Esophagus (tissue), 2 donors: ENCODE results near the gene GCM1. TPM values are rescaled to one million over a fixed set of nuclear protein-coding genes. Genes with fewer than 3 reads are reported as not detected.

Experiments
- H3K27ac ChIP-seq, 2 donors: one replicate each; pipeline ENCODE4 v1.5.1; 2013; ENCODE audit warnings: low read depth in 2 of 2, mild to moderate bottlenecking in 2 of 2, inconsistent platforms in 1 of 2, low read length in 1 of 2, moderate library complexity in 1 of 2
- H3K27me3 ChIP-seq, 2 donors: one replicate each; pipeline ENCODE4 v1.6.1; 2013; ENCODE audit warnings: low read length in 2 of 2, control low read depth in 1 of 2, mild to moderate bottlenecking in 1 of 2; ENCODE audit not compliant: insufficient read depth in 2 of 2, control insufficient read depth in 1 of 2
- H3K36me3 ChIP-seq, 2 donors: one replicate each; pipeline ENCODE4 v1.6.1; 2013; ENCODE audit warnings: low read length in 1 of 2; ENCODE audit not compliant: control insufficient read depth in 2 of 2, insufficient read depth in 2 of 2
- H3K4me1 ChIP-seq, 2 donors: one replicate each; pipeline ENCODE4 v1.6.1; 2013; ENCODE audit warnings: low read length in 1 of 2; ENCODE audit not compliant: control insufficient read depth in 2 of 2, insufficient read depth in 2 of 2
- H3K4me3 ChIP-seq, 2 donors: one replicate each; pipeline ENCODE4 v1.5.1; 2013; ENCODE audit warnings: low read length in 2 of 2, mild to moderate bottlenecking in 2 of 2, low read depth in 1 of 2, moderate library complexity in 1 of 2
- H3K9me3 ChIP-seq, 2 donors: one replicate each; pipeline ENCODE4 v1.6.1; 2013; ENCODE audit warnings: mild to moderate bottlenecking in 2 of 2, low read depth in 1 of 2, low read length in 1 of 2, moderate library complexity in 1 of 2; ENCODE audit not compliant: control insufficient read depth in 2 of 2, insufficient read depth in 1 of 2
- WGBS, 2 donors: extraction: QIAGEN DNeasy Blood & Tissue Kit; methylation state at CpG; one replicate each; pipeline ENCODE4 v1.1.7; 2013; 5-methylcytosine and 5-hydroxymethylcytosine counted together
- polyA plus RNA-seq, 2 donors: library from polyadenylated mRNA; stranded (reverse); fragments of 200-250 nt; gene quantifications; one replicate each; pipeline ENCODE4 v1.2.3, GENCODE V29; 2013
- donor health status: healthy with polysubstance abuse.
- donor health status: Bipolar disorder and iron deficiency.

GCM1 gene, protein sequence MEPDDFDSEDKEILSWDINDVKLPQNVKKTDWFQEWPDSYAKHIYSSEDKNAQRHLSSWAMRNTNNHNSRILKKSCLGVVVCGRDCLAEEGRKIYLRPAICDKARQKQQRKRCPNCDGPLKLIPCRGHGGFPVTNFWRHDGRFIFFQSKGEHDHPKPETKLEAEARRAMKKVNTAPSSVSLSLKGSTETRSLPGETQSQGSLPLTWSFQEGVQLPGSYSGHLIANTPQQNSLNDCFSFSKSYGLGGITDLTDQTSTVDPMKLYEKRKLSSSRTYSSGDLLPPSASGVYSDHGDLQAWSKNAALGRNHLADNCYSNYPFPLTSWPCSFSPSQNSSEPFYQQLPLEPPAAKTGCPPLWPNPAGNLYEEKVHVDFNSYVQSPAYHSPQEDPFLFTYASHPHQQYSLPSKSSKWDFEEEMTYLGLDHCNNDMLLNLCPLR
- not detected for polyA plus RNA-seq

DNA sequence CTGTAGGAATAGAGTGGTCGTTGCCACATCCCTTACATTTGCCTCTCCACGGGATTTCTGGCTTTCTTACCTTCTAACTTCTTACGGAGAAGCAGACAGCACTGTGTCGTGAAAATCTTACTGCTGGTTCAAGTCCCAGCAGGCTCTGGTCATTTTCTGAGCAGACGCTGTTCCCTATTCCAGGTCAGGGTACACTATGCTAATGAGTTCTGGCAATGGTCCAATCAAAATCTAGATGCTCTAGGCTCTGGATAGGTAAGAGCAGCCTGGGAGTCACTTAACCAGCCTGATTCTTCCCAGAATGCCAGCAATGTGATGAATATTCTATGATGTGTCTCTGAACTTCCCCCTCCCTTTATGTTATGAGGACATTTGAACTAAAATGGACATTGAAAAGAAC, at the start of gene GCM1:
Gene GCM1 (minus strand): TSS at position 158 of the 400 bp plus-strand sequence. CDS start 3,209 bp downstream, outside the sequence.
- Histone ChIP-seq H3K36me3 (no peaks in the 10 kb centered on the region), H3K4me3 (no peak within 1 kb of the TSS), H3K27ac (no peak within 1 kb of the TSS), H3K4me1 (no peaks in the 10 kb centered on the region), H3K9me3 (no peaks in the 10 kb centered on the region), H3K27me3 (no peaks in the 10 kb centered on the region)
- 85 to 91% methylated on average over 5 of the region's 5 CpGs for WGBS, 2 donors

DNA sequence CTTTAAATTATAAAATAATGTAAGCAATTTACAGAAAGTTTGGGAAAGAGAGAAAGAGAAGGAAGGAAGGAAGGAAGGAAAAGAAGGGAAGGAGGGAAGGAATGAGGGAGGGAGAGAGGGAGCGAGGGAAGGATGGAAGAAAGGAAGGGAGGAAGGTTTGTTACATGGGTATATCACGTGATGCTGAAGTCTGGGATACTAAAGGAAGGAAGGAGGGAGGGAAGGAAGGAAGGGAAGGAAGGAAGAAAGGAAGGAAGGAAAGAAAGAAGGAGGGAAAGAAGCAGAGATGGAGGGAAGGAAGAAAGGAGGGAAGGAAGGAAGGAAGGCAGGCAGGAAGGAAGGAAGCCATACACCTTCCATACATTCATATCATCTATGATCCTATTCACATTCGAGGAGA, 48.9 kb upstream of the GCM1 start:
- Histone ChIP-seq H3K4me3 (no peak overlapping the region), H3K4me1 (no peaks in the 10 kb centered on the region), H3K9me3 (no peaks in the 10 kb centered on the region), H3K27me3 (no peaks in the 10 kb centered on the region), H3K27ac (no peak overlapping the region), H3K36me3 (no peaks in the 10 kb centered on the region)
- WGBS, 2 donors = 86 to 88% methylated on average over 3 of the region's 3 CpGs

DNA sequence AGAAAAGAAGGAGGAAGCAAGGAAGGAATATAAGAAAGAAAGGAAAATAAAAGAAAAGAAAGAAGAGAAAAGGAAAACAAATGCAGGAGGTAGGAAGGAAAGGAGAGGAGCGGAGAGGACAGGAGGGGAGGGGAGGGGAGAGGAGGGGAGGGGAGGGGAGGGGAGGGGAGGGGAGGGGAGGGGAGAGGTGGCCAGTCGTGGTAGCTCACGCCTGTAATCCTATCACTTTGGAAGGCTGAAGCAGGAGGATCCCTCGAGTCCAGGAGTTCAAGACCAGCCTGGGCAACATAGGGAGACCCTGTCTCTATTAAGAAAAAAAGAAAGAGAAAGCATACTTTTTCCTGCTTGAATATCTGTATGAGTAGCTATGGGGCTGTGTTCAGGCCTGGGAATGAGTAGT, 46.4 kb upstream of the GCM1 start:
- no peak overlapping the region for H3K4me3 ChIP-seq
- H3K9me3 ChIP-seq = no peaks in the 10 kb centered on the region
- 68 to 77% methylated on average over 3 to 4 of the region's 4 CpGs for whole genome bisulfite sequencing, 2 donors
- no peak overlapping the region for H3K27ac ChIP-seq
- H3K4me1 ChIP-seq = no peaks in the 10 kb centered on the region
- no peaks in the 10 kb centered on the region for H3K36me3 ChIP-seq
- no peaks in the 10 kb centered on the region for H3K27me3 ChIP-seq

DNA sequence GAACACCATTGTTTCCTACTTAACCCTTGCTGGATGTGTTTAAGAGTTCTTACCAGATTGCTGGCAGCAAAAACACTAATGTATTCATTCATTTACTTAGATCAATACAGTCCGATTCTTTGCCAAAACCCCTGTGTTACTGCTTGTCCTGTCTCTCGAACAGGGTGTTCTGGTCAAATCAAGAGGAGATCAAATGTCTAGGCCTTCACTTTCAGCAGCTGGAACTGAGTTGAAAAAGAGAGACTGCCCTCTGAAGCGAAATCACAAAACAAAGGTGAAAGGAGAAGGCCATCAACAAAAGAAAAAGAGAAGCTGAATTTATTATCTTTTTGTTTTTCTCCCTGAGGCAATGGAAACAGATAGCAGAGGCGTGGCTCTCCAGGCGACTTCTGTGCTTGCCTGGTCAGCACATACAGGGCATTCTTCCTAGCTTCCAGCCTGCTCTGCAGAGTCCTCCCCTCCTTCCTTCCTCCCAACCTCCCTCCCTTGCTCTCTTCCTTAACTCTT, 44.1 kb upstream of the GCM1 start:
- Histone ChIP-seq H3K4me1 (no peaks in the 10 kb centered on the region), H3K9me3 (no peaks in the 10 kb centered on the region), H3K27ac (no peak overlapping the region), H3K36me3 (no peaks in the 10 kb centered on the region), H3K27me3 (no peaks in the 10 kb centered on the region), H3K4me3 (no peak overlapping the region)
- WGBS, 2 donors = 38 to 44% methylated on average over 5 of the region's 5 CpGs

DNA sequence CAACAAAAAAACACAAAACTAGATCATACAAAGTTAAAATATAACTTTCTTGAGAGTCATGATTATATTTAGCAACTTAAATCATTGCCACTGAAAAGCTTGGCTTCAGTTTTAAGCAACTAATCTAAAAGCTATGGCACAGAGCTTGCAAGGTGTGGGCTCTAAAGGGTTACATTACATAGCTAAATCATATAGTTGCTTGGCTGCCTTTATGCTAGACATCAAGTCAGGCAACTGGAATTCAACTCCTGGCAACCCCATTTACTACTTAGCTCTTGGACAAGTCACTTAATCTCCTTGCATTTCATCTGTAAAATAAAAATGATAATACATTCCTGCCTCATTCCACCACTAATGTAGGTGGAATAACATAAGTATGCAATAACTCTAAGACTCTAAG, 40.9 kb upstream of the GCM1 start:
- H3K27ac ChIP-seq = no peak overlapping the region
- no peaks in the 10 kb centered on the region for H3K36me3 ChIP-seq
- H3K4me1 ChIP-seq = no peaks in the 10 kb centered on the region
- no peaks in the 10 kb centered on the region for H3K9me3 ChIP-seq
- no peak overlapping the region for H3K4me3 ChIP-seq
- no peaks in the 10 kb centered on the region for H3K27me3 ChIP-seq

DNA sequence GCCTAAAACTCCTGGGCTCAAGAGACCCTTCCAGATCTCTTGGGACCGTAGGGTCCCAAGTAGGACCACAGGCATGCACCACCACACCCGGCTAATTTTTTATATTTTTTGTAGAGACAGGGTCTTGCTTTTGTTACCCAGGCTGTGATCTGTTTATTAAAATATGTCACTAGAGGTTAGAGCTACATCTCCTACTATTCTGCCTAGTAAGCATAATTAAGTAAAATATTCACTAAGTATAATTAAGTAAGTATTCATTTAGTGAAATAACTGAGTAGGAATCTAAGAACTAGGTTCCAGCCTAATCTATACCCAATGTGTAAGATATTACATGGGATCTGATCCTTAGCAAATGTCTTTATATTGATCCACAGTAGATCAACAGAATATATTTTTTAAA, 40.2 kb upstream of the GCM1 start:
- 87 to 94% methylated on average over 2 of the region's 2 CpGs for WGBS, 2 donors
- Histone ChIP-seq H3K4me3 (no peak overlapping the region), H3K27ac (no peak overlapping the region), H3K4me1 (no peaks in the 10 kb centered on the region), H3K36me3 (no peaks in the 10 kb centered on the region), H3K9me3 (no peaks in the 10 kb centered on the region), H3K27me3 (no peaks in the 10 kb centered on the region)

DNA sequence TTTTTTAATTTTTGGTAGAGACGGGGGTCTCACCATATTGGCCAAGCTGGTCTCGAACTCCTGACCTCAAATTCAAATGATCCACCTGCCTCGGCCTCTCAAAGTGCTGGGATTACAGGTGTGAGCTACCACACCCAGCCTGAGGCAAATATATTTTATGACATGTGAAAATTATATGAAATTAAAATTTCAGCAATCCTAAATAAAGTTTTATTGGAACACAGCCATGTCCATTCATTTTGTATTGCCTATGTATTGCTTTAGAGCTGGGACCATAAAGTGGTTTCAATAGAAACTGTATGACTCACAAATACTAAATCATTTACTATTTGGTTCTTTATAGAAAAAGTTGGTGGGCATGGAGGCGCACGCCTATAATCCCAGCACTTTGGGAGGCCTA, 32.0 kb upstream of the GCM1 start:
- no peak overlapping the region for H3K4me3 ChIP-seq
- H3K4me1 ChIP-seq = no peaks in the 10 kb centered on the region
- H3K27me3 ChIP-seq = no peaks in the 10 kb centered on the region
- WGBS, 2 donors = 89 to 90% methylated on average over 5 of the region's 5 CpGs
- H3K27ac ChIP-seq = no peak overlapping the region
- no peaks in the 10 kb centered on the region for H3K36me3 ChIP-seq
- H3K9me3 ChIP-seq = no peaks in the 10 kb centered on the region

DNA sequence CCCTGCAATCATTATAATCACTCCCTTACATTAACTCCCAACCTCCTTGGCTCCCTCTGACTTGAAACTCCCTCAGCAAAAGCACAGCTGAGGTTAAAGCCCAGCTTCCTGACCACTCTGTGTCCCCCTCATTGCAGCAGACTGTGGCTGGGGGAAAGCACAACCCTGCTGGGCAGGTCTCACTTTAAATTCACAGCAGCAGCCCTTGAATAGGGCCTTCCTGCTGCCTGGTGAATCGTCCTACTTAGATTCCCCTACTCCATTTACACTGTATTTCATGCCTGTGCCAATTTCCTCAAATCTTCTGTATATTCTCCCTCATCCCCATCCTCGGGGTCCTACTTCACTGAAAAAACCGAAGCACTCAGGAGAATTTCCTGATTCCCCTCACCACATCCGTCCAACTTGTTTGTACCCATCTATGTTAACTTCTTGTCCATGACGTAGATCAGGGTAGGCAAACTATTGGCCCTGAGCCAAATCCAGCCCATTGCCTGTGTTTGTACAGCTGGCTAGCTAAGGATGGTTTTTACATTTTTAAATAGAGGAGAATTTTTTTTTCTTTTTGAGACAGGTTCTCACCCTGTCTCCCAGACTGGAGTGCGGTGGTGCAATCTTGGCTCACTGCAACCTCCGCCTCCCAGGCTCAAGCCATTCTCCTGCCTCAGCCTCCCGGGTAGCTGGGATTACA, 31.5 kb upstream of the GCM1 start:
- Histone ChIP-seq H3K4me1 (no peaks in the 10 kb centered on the region), H3K4me3 (no peak overlapping the region), H3K9me3 (no peaks in the 10 kb centered on the region), H3K36me3 (no peaks in the 10 kb centered on the region), H3K27me3 (no peaks in the 10 kb centered on the region), H3K27ac (no peak overlapping the region)
- 28 to 38% methylated on average over 8 of the region's 8 CpGs for WGBS, 2 donors

DNA sequence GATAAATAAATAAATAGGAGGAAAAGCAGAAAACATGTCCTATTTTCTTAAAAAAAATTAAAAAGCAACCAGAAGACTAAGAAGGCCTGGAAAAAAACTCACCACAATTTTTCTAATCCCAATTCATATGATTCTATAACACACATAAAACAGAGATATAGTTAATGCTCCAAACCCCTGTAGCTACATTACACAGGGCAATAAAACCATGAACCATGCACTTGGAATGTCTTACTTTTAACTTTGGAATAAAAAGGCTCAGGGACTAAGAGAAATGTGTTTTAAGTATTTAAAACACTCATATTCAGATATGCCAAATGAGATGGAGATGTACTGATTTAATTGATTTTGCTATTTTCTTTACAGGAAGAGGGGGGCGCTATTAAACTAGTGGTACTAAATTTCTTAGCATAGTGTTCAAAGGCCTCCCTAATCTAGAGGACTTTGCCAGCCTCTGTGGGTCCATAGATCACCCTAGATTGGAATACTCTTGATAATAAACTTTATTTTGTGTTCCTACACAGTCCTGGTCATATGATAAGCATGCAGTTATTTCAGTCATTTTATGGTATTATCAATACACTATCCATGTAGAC, 30.3 kb upstream of the GCM1 start:
- Histone ChIP-seq H3K27ac (no peak overlapping the region), H3K9me3 (no peaks in the 10 kb centered on the region), H3K4me1 (no peaks in the 10 kb centered on the region), H3K27me3 (no peaks in the 10 kb centered on the region), H3K4me3 (no peak overlapping the region), H3K36me3 (no peaks in the 10 kb centered on the region)
- 68 to 89% methylated on average over 1 of the region's 1 CpG for WGBS, 2 donors
